Osteocyte (in vitro differentiated cells): ENCODE data around the gene IVD. TPM values are rescaled to one million over a fixed set of nuclear protein-coding genes. Genes with fewer than 3 reads are reported as not detected.

Experiments
- DNase-seq: peaks from one replicate; pipeline ENCODE4 v3.0.0; 2021; ENCODE audit warnings: mixed read lengths; ENCODE audit not compliant: unreplicated experiment; ENCODE audit errors: extremely low spot score
- H3K27ac Mint-ChIP-seq: one replicate; pipeline ENCODE4 v1.8.0; 2021; ENCODE audit warnings: mild to moderate bottlenecking, mixed read lengths; ENCODE audit not compliant: unreplicated experiment
- H3K27me3 Mint-ChIP-seq: one replicate; pipeline ENCODE4 v1.8.0; 2021; ENCODE audit warnings: mixed read lengths; ENCODE audit not compliant: unreplicated experiment
- H3K36me3 Mint-ChIP-seq: one replicate; pipeline ENCODE4 v1.8.0; 2021; ENCODE audit warnings: mixed read lengths; ENCODE audit not compliant: unreplicated experiment
- H3K4me1 Mint-ChIP-seq: one replicate; pipeline ENCODE4 v1.8.0; 2021; ENCODE audit warnings: mixed read lengths; ENCODE audit not compliant: unreplicated experiment
- H3K4me3 Mint-ChIP-seq: one replicate; pipeline ENCODE4 v1.8.0; 2021; ENCODE audit warnings: mild to moderate bottlenecking, moderate library complexity, mixed read lengths; ENCODE audit not compliant: unreplicated experiment
- H3K9me3 Mint-ChIP-seq: one replicate; pipeline ENCODE4 v1.8.0; 2021; ENCODE audit warnings: mixed read lengths; ENCODE audit not compliant: unreplicated experiment
- total RNA-seq: library from RNA; stranded (reverse); gene quantifications from 2 replicates; pipeline ENCODE4 v1.2.1, GENCODE V29; 2021
- TF ChIP-seq, protein P1 (sequence below): fragments of 200-600 bp; sonication (generic); IDR thresholded peaks from 2 replicates; pipeline ENCODE4 v1.5.0; 2021; ENCODE audit warnings: antibody characterized with exemption, mild to moderate bottlenecking, moderate library complexity

Gene IVD
- total RNA-seq, 1 donor from 2014 or later: 62.0 TPM

DNA sequence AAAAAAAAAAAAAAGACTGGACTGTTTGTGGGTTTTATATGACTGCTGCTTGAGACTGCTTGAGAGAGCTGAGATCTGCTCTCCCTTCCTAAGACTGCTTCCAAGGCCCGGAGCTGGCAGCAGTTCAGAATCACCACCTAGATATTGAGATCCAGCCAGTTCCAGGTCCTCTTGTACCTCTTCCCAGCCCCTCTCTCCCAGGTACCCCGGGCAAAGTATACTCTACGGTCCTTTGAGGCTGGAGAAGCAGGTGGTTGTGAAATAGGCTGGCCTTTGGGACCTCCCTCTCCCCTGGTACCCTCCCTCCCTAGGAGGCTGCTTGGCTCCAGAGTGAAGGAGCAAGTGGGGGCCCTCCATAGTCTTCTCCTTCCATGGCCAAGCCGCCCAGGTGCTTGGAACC lies 22.6 kb downstream of the IVD start:
- no peak for DNase-seq

DNA sequence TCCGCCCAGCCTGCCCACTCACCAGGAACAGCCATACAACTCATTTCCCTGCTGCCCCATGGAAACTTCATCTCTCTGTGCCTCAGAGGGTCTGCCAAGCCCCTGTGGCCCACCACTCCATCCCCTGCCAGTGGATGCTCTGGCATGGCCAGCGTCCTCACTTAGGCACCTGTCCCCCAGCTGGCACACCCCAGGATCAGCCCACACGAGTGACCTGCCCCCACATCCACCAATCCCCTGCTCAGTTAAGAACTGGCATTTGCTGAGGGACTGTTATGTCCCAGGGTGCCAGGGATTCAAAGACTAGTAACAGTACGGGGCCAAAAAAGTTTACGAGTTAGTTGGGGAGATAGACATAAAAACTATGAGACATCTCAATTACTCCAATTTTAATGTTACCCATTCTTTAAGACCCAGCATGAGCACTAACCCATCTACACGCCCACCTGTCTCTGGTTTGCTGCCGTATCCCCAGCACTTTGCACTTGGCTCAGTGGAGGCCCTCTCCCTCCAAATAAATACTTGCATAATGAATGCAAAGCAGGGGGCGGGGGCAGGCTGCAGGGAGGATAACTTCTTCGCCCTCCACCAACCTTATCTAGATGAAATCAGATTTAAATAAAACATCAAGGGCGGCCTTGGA lies 23.6 kb downstream of the IVD start:
- Mint-ChIP-seq H3K9me3 (no peaks in the 10 kb centered on the region), H3K4me3 (no peak overlapping the region), H3K36me3 (no peaks in the 10 kb centered on the region), H3K4me1 (no peaks in the 10 kb centered on the region), H3K27me3 (peaks cover 32% of the 10 kb centered on the region), H3K27ac (no peak overlapping the region)
- no peak for DNase-seq
- TF ChIP-seq, protein P1, sequence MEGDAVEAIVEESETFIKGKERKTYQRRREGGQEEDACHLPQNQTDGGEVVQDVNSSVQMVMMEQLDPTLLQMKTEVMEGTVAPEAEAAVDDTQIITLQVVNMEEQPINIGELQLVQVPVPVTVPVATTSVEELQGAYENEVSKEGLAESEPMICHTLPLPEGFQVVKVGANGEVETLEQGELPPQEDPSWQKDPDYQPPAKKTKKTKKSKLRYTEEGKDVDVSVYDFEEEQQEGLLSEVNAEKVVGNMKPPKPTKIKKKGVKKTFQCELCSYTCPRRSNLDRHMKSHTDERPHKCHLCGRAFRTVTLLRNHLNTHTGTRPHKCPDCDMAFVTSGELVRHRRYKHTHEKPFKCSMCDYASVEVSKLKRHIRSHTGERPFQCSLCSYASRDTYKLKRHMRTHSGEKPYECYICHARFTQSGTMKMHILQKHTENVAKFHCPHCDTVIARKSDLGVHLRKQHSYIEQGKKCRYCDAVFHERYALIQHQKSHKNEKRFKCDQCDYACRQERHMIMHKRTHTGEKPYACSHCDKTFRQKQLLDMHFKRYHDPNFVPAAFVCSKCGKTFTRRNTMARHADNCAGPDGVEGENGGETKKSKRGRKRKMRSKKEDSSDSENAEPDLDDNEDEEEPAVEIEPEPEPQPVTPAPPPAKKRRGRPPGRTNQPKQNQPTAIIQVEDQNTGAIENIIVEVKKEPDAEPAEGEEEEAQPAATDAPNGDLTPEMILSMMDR: no peak

More for the DNA sequence above, 22.6 kb downstream of the IVD start:
- H3K36me3 Mint-ChIP-seq: no peaks in the 10 kb centered on the region
- no peak overlapping the region for H3K4me3 Mint-ChIP-seq
- peaks cover 24% of the 10 kb centered on the region for H3K27me3 Mint-ChIP-seq
- H3K9me3 Mint-ChIP-seq: no peaks in the 10 kb centered on the region
- H3K4me1 Mint-ChIP-seq: no peaks in the 10 kb centered on the region
- TF ChIP-seq, protein P1: no peak
- H3K27ac Mint-ChIP-seq: no peak overlapping the region

DNA sequence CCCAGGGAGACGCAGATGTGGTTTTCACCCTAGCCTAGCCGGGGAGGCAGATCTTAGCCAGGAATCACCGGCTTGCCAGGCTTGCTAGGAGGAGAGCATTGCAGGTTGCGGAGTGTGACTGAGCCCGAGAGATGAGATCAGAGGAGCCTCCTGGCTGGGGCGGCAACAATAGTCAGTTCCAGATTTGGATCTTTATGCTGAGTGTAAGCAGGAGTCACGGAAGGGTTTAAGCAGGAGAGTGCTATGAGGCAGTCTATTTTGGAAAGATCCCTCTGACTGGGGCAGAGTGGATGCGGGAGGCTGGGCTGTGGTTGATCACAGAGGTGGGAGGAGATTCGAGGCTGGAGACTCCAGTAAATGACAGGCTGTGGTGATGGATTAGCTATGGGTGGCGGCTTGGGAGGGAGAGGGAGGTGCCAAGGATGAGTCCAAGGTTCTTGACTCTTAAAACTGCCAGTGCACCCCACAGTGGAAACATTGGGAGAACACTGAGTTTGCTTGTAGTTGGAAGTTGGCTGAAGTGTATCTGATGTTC lies 24.7 kb downstream of the IVD start:
- Mint-ChIP-seq H3K9me3 (no peaks in the 10 kb centered on the region), H3K36me3 (no peaks in the 10 kb centered on the region), H3K4me1 (no peaks in the 10 kb centered on the region), H3K27me3 (peaks cover 43% of the 10 kb centered on the region), H3K4me3 (no peak overlapping the region), H3K27ac (no peak overlapping the region)
- TF ChIP-seq, protein P1: no peak
- no peak for DNase-seq

DNA sequence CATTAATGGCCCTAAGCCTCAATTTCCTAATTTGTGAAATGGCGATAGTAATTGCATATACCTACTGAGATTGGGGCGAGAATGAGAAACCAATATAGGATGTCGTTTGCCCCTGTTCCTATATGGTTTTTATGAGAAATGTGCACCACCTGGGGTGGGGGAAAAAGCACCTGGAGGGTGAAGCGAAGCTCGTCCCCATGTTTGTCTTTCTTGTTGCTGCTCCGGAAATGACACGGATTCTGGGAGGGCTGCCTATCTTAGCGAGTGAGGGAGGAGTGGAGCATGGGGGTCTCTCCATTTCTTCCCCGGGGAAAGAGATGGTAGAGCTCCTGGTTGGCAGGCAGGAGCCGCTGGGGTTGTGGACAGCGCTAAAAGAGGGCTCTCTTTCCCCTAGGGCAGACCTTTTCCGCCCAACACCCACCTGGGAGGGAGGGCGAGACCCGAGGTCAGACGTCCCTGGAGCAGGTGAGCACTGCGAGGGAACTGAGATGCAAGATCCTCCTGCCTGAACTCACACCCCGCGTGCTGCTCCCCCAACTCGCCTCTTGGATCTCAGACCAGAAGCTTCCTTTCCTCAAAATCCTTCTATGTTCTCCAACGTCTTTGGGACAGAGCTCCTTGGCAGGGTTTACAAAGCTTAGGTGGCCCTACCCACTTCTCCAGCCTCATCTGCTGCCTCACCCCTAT lies 29.6 kb downstream of the IVD start:
- no peak for DNase-seq
- Mint-ChIP-seq H3K27me3 (peaks cover 43% of the 10 kb centered on the region), H3K4me3 (peak overlapping the region; percentile 59), H3K4me1 (peaks cover 40% of the 10 kb centered on the region), H3K27ac (no peak overlapping the region), H3K36me3 (no peaks in the 10 kb centered on the region), H3K9me3 (no peaks in the 10 kb centered on the region)
- TF ChIP-seq, protein P1: no peak

DNA sequence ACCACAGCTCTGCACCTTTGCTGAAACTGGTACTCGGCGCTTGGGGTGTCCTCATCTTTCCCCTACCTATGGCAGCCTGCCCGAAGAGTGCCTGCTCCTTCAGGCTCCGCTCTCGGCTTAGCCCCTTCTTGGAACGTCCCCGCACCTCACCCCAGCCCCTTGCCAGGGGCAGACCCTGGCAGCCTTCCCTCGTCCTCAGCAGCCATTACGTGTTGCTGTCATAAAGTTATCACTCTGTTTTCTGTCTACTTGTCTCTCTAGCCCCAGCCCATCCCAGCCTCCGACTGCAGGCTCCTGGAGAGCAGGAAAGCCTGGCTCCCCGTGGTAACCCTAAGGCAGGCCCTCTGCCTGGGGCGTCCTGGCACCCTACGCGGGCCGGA lies 30.1 kb downstream of the IVD start:
- H3K4me3 Mint-ChIP-seq: peak overlapping the region; percentile 59
- no peak for DNase-seq
- H3K36me3 Mint-ChIP-seq: no peaks in the 10 kb centered on the region
- H3K27ac Mint-ChIP-seq: no peak overlapping the region
- H3K27me3 Mint-ChIP-seq: peaks cover 38% of the 10 kb centered on the region
- no peaks in the 10 kb centered on the region for H3K9me3 Mint-ChIP-seq
- H3K4me1 Mint-ChIP-seq: peaks cover 40% of the 10 kb centered on the region
- TF ChIP-seq, protein P1: no peak
